Activated CD4-positive, alpha-beta T cell treated with anti-CD3 and anti-CD28 coated beads, Interleukin-2, amount 10 ng/mL, durations not matched to agents 7 days and 5 days (primary cell): ENCODE measurements around the gene GTF3C5. TPM values are rescaled to one million over a fixed set of nuclear protein-coding genes. Genes with fewer than 3 reads are reported as not detected.
A peak's percentile ranks its signal among the peaks of the same experiment; 100 is the strongest.
"Not testable (repeated sequence)": the region's sequence is repeated elsewhere in the genome, so short reads cannot be mapped to it uniquely, and the experiment has no call there.

Experiments used
- CTCF ChIA-PET: fragments of 350-600 bp; sonication (Branson Sonifier 250); formaldehyde crosslinking; loops from one replicate; lab custom pipeline; 2021; ENCODE audit warnings: antibody characterized with exemption; lab: Charles Lee
- POLR2A ChIA-PET: fragments of 350-600 bp; sonication (Branson Sonifier 250); formaldehyde crosslinking; loops from one replicate; lab custom pipeline; 2021; ENCODE audit warnings: antibody characterized with exemption; lab: Charles Lee
- DNase-seq: peaks from one replicate; pipeline ENCODE4 v3.0.0-alpha.2; 2020
- H3K27ac Mint-ChIP-seq: one replicate; pipeline ENCODE4 v1.8.0; 2021; ENCODE audit warnings: mild to moderate bottlenecking, moderate library complexity, mixed read lengths
- H3K27me3 Mint-ChIP-seq: one replicate; pipeline ENCODE4 v1.8.0; 2021; ENCODE audit warnings: mixed read lengths
- H3K36me3 Mint-ChIP-seq: one replicate; pipeline ENCODE4 v1.8.0; 2021; ENCODE audit warnings: low read depth, mixed read lengths
- H3K4me1 Mint-ChIP-seq: one replicate; pipeline ENCODE4 v1.8.0; 2021; ENCODE audit warnings: mixed read lengths
- H3K4me3 Mint-ChIP-seq: one replicate; pipeline ENCODE4 v1.8.0; 2021; ENCODE audit warnings: mild to moderate bottlenecking, moderate library complexity, mixed read lengths
- H3K9me3 Mint-ChIP-seq: one replicate; pipeline ENCODE4 v1.8.0; 2021; ENCODE audit warnings: mixed read lengths
- total RNA-seq, 2 experiments: library from RNA; stranded (reverse); gene quantifications; one replicate each; pipeline ENCODE4 v1.2.3, GENCODE V29; 2021

Gene GTF3C5
- total RNA-seq, 2 experiments from 2014 or later: 75.1 to 87.9 TPM

- CTCF ChIA-PET: interaction anchor here (0.9 to 3.0 kb wide), 18 partner anchors 9 to 173 kb away, joined by 3 to 51 read pairs (median 4); partner anchors contain the start of gene GTF3C5
- Mint-ChIP-seq H3K4me1 (peaks cover 24% of the 10 kb centered on the region), H3K27me3 (peaks cover 4% of the 10 kb centered on the region), H3K4me3 (peak overlapping the region; percentile 43), H3K36me3 (no peaks in the 10 kb centered on the region), H3K27ac (no peak overlapping the region), H3K9me3 (no peaks in the 10 kb centered on the region)
- peak; percentile 71 for DNase-seq
- POLR2A ChIA-PET: no interaction called here
Measured at GRCh38 chr9:133023117-133023890, 7.5 kb upstream of the GTF3C5 start.

GRCh38 chr9:133026426-133026825, 4.4 kb upstream of the GTF3C5 start:
- Mint-ChIP-seq H3K9me3 (no peaks in the 10 kb centered on the region), H3K27me3 (peaks cover 1% of the 10 kb centered on the region), H3K4me3 (no peak overlapping the region), H3K27ac (no peak overlapping the region), H3K4me1 (peaks cover 37% of the 10 kb centered on the region), H3K36me3 (peaks cover 5% of the 10 kb centered on the region)
- DNase-seq: no peak
- ChIA-PET POLR2A (no interaction called here), CTCF (interaction anchor here (0.6 kb wide), 1 partner anchor 146 kb away, joined by 4 read pairs; no protein-coding TSS in a partner anchor)

DNA sequence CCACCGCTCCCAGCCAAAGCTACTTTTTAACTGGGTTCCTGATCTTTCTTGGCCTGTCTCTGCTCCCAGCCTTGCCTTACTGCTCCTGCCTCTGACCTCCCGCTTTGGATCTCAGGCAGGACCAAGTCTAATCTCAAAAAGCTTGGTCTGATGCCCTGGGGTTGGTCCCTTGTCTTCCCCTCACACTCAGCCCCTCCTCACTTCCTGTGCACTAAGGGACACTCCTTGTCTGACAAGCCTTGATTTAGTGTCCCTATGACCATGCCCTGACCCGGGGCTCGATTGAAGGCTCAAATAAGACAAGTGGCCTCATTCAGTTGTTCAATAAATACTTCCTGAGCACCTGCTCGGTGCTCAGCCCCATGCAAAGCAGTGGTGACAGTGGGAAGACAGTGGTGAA, 3.7 kb upstream of the GTF3C5 start:
- Mint-ChIP-seq H3K27me3 (no peaks in the 10 kb centered on the region), H3K9me3 (peaks cover 3% of the 10 kb centered on the region), H3K27ac (no peak overlapping the region), H3K4me1 (peaks cover 44% of the 10 kb centered on the region), H3K36me3 (peaks cover 12% of the 10 kb centered on the region), H3K4me3 (no peak overlapping the region)
- CTCF ChIA-PET: interaction anchor here (1.6 kb wide), 1 partner anchor 13 kb away, joined by 4 read pairs; no protein-coding TSS in a partner anchor
- no peak for DNase-seq
- POLR2A ChIA-PET: no interaction called here

GRCh38 chr9:133028221-133028620, 2.6 kb upstream of the GTF3C5 start:
- Mint-ChIP-seq H3K36me3 (peaks cover 19% of the 10 kb centered on the region), H3K4me3 (peak overlapping the region; percentile 96), H3K27me3 (no peaks in the 10 kb centered on the region), H3K27ac (no peak overlapping the region), H3K4me1 (peaks cover 45% of the 10 kb centered on the region), H3K9me3 (peaks cover 3% of the 10 kb centered on the region)
- POLR2A ChIA-PET: no interaction called here
- CTCF ChIA-PET: interaction anchor here (1.1 to 1.6 kb wide), 2 partner anchors 10 to 12 kb away, joined by 4 read pairs; no protein-coding TSS in a partner anchor
- no peak for DNase-seq

DNA sequence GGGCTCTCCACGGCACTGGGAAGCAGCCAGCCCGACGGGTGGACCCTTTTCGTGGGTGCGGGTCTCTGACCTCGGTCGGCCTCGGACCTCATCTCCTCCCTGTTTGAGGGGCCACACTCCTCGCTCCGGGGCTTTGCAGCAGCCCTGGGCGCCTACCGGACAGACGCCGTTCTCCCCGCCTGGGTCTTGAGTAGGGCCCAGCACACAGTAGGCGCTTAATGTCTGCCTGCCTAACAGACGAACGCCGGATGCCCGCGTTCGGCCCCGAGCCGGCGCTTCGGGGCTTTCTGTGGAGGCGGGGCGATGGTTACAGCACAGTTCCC, 842 bp upstream of the GTF3C5 start:
- H3K27ac Mint-ChIP-seq: peak overlapping the region; percentile 97
- DNase-seq: no peak
- no peaks in the 10 kb centered on the region for H3K27me3 Mint-ChIP-seq
- ChIA-PET POLR2A (interaction anchor here (1.0 kb wide), 2 partner anchors 114 to 119 kb away, joined by 4 to 6 read pairs; no protein-coding TSS in a partner anchor), CTCF (interaction anchor here (1.0 to 5.1 kb wide), 4 partner anchors 7 to 117 kb away, joined by 3 to 51 read pairs (median 5); no protein-coding TSS in a partner anchor)
- peaks cover 3% of the 10 kb centered on the region for H3K9me3 Mint-ChIP-seq
- peaks cover 19% of the 10 kb centered on the region for H3K36me3 Mint-ChIP-seq
- H3K4me3 Mint-ChIP-seq: peak overlapping the region; percentile 96
- H3K4me1 Mint-ChIP-seq: peaks cover 50% of the 10 kb centered on the region

DNA sequence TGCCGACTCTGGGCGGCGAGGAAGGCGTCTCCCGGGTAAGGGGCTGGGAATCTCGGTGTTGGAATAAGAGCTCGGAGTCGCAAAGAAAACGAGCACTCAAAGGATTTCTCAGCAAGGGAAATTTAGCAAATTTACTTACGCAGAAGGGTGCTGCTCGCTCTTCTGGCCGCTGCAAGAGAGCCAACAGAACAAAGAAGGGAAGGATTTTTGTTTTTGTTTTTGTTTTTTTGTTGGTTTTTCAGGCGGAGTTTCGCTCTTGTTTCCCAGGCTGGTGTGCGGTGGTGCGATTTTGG, 279 bp downstream of the GTF3C5 start:
- Mint-ChIP-seq H3K27me3 (no peaks in the 10 kb centered on the region), H3K9me3 (peaks cover 3% of the 10 kb centered on the region), H3K27ac (peak overlapping the region; percentile 97), H3K4me1 (peaks cover 51% of the 10 kb centered on the region), H3K36me3 (peaks cover 19% of the 10 kb centered on the region), H3K4me3 (peak overlapping the region; percentile 96)
- ChIA-PET POLR2A (no interaction called here), CTCF (interaction anchor here (0.9 to 5.1 kb wide), 4 partner anchors 8 to 116 kb away, joined by 3 to 51 read pairs (median 4); no protein-coding TSS in a partner anchor)
- no peak for DNase-seq

GRCh38 chr9:133031496-133031911, 707 bp downstream of the GTF3C5 start:
- ChIA-PET POLR2A (no interaction called here), CTCF (interaction anchor here (0.9 to 5.1 kb wide), 4 partner anchors 9 to 116 kb away, joined by 3 to 51 read pairs (median 4); no protein-coding TSS in a partner anchor)
- Mint-ChIP-seq H3K4me1 (peaks cover 53% of the 10 kb centered on the region), H3K4me3 (peak overlapping the region; percentile 96), H3K27ac (peak overlapping the region; percentile 97), H3K9me3 (peaks cover 3% of the 10 kb centered on the region), H3K27me3 (no peaks in the 10 kb centered on the region), H3K36me3 (peaks cover 19% of the 10 kb centered on the region)
- DNase-seq: no peak

DNA sequence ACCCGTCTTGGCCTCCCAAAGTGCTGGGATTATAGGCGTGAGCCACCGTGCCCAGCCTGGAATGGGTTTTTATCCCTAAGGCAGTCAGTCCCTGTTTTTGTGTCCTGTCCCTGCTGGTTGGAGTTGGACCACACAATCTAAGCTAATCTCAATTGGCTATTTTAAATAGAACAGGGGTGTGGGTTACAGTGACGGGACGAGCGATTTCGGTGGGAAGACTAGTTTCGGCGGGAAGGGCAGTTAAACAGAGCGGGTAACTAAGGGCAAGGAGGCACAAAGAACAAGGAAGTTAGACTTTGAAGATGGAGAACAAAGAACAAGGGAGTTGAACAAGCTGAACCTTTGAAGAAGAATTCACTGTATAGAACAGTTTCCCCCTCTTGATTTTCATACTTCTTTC, 1.4 kb downstream of the GTF3C5 start:
- ChIA-PET CTCF (interaction anchor here (1.4 to 5.1 kb wide), 2 partner anchors 9 to 112 kb away, joined by 4 to 51 read pairs; no protein-coding TSS in a partner anchor), POLR2A (no interaction called here)
- H3K27me3 Mint-ChIP-seq: no peaks in the 10 kb centered on the region
- H3K36me3 Mint-ChIP-seq: peaks cover 19% of the 10 kb centered on the region
- peak overlapping the region; percentile 97 for H3K27ac Mint-ChIP-seq
- no peak for DNase-seq
- H3K4me3 Mint-ChIP-seq: peak overlapping the region; percentile 96
- peaks cover 3% of the 10 kb centered on the region for H3K9me3 Mint-ChIP-seq
- peaks cover 51% of the 10 kb centered on the region for H3K4me1 Mint-ChIP-seq

GRCh38 chr9:133035669-133036068, 4.9 kb downstream of the GTF3C5 start:
- Mint-ChIP-seq H3K27ac (no peak overlapping the region), H3K4me1 (peaks cover 41% of the 10 kb centered on the region), H3K36me3 (peaks cover 18% of the 10 kb centered on the region), H3K4me3 (no peak overlapping the region), H3K27me3 (no peaks in the 10 kb centered on the region), H3K9me3 (peaks cover 3% of the 10 kb centered on the region)
- POLR2A ChIA-PET: no interaction called here
- no peak for DNase-seq
- CTCF ChIA-PET: interaction anchor here (1.3 to 1.4 kb wide), 2 partner anchors 13 to 122 kb away, joined by 3 to 9 read pairs; no protein-coding TSS in a partner anchor

- Mint-ChIP-seq H3K36me3 (peaks cover 10% of the 10 kb centered on the region), H3K27me3 (no peaks in the 10 kb centered on the region), H3K4me3 (no peak overlapping the region), H3K27ac (no peak overlapping the region), H3K9me3 (no peaks in the 10 kb centered on the region), H3K4me1 (peaks cover 20% of the 10 kb centered on the region)
- ChIA-PET POLR2A (no interaction called here), CTCF (no interaction called here)
- no peak for DNase-seq
Measured at GRCh38 chr9:133037775-133038515, 7.1 kb downstream of the GTF3C5 start.

GRCh38 chr9:133040892-133041479, 10.2 kb downstream of the GTF3C5 start:
- H3K27ac Mint-ChIP-seq, POLR2A ChIA-PET, H3K4me1 Mint-ChIP-seq, H3K27me3 Mint-ChIP-seq, H3K9me3 Mint-ChIP-seq, H3K4me3 Mint-ChIP-seq: not testable (repeated sequence)
- CTCF ChIA-PET: interaction anchor here (0.6 to 1.6 kb wide), 6 partner anchors 10 to 114 kb away, joined by 3 to 4 read pairs (median 3); partner anchors contain the start of gene GTF3C5
- DNase-seq: peak; percentile 51
- peaks cover 30% of the 10 kb centered on the region for H3K36me3 Mint-ChIP-seq

GRCh38 chr9:133041958-133042357, 11.2 kb downstream of the GTF3C5 start:
- POLR2A ChIA-PET: no interaction called here
- Mint-ChIP-seq H3K27ac (no peak overlapping the region), H3K4me3 (no peak overlapping the region), H3K36me3 (peaks cover 30% of the 10 kb centered on the region), H3K9me3 (no peaks in the 10 kb centered on the region), H3K27me3 (no peaks in the 10 kb centered on the region), H3K4me1 (peaks cover 7% of the 10 kb centered on the region)
- DNase-seq: no peak
- CTCF ChIA-PET: interaction anchor here (0.7 to 1.3 kb wide), 3 partner anchors 16 to 105 kb away, joined by 3 to 4 read pairs (median 4); no protein-coding TSS in a partner anchor
